Gastroesophageal sphincter (tissue), 4 donors: ENCODE results near the gene THRB. TPM values are rescaled to one million over a fixed set of nuclear protein-coding genes. Genes with fewer than 3 reads are reported as not detected.

ENCODE experiments used
- ATAC-seq: fragments of 150-250 bp; one replicate; pipeline ENCODE4 v1.9.1; 2016; ENCODE audit warnings: mild to moderate bottlenecking, moderate library complexity
- H3K27ac ChIP-seq, 4 donors: fragments of 200-600 bp; sonication (generic) in 3 of 4; 1 replicate in 3 of 4; 2 replicates in 1 of 4; pipeline ENCODE4 v1.5.1; 2016 to 2019
- H3K27me3 ChIP-seq: fragments of 200-600 bp; sonication (generic); one replicate; pipeline ENCODE4 v1.5.1; 2019
- H3K36me3 ChIP-seq, 2 donors: fragments of 200-600 bp; sonication (generic); one replicate each; pipeline ENCODE4 v1.5.1; 2019; ENCODE audit warnings: control low read depth in 1 of 2
- H3K4me1 ChIP-seq, 3 donors: fragments of 200-600 bp; sonication (generic); 1 replicate in 2 of 3; 2 replicates in 1 of 3; pipeline ENCODE4 v1.5.1; 2016 to 2019; ENCODE audit warnings: control low read depth in 2 of 3
- H3K4me3 ChIP-seq, 2 donors: fragments of 200-600 bp; sonication (generic); one replicate each; pipeline ENCODE4 v1.5.1; 2019; ENCODE audit warnings: mild to moderate bottlenecking in 1 of 2, moderate library complexity in 1 of 2
- H3K9me3 ChIP-seq, 3 donors: fragments of 200-600 bp; sonication (generic); one replicate each; pipeline ENCODE4 v1.5.1; 2017 to 2019; ENCODE audit warnings: control low read depth in 2 of 3
- CTCF ChIP-seq, 4 experiments: fragments of 200-600 bp in 2 of 4; fragments of 450-650 bp in 2 of 4; sonication (generic) in 1 of 4; IDR thresholded peaks; one replicate each; pipeline ENCODE4 v1.5.1; 2017 to 2019; ENCODE audit warnings: antibody characterized with exemption in 4 of 4, mild to moderate bottlenecking in 2 of 4, moderate library complexity in 2 of 4
- EP300 ChIP-seq: sonication (generic); formaldehyde crosslinking; IDR thresholded peaks from one replicate; pipeline ENCODE4 v1.6.1; 2017; ENCODE audit warnings: antibody characterized with exemption, mild to moderate bottlenecking
- POLR2A ChIP-seq, 2 donors: fragments of 450-650 bp; IDR thresholded peaks; one replicate each; pipeline ENCODE4 v1.6.1; 2017; ENCODE audit warnings: antibody characterized with exemption in 2 of 2, mild to moderate bottlenecking in 2 of 2, moderate library complexity in 1 of 2
- POLR2AphosphoS5 ChIP-seq: sonication (generic); formaldehyde crosslinking; IDR thresholded peaks from one replicate; pipeline ENCODE4 v1.6.1; 2017; ENCODE audit warnings: antibody characterized with exemption
- WGBS, 2 donors: methylation state at CpG; one replicate each; pipeline ENCODE4 v1.1.5; 2018; ENCODE audit warnings: low coverage in 1 of 2; 5-methylcytosine and 5-hydroxymethylcytosine counted together
- total RNA-seq, 4 donors: library from RNA; depleted of rRNA; stranded (reverse); fragments of >200 nt; gene quantifications; one replicate each; pipeline ENCODE4 v1.1.0, GENCODE V29; 2016

THRB gene
- total RNA-seq, 4 donors from 2014 or later, result 42.5 to 61.9 (median 55.8) TPM

GRCh38 chr3:24336101-24336500 is 158.5 kb downstream of the THRB start:
- no peak for TF ChIP-seq POLR2A (IDR thresholded peaks at IDR 0.05)
- no peak for TF ChIP-seq EP300
- TF ChIP-seq CTCF (IDR thresholded peaks at IDR 0.05), result no peak
- no peak for TF ChIP-seq POLR2AphosphoS5
- Histone ChIP-seq H3K4me3 (no peak overlapping the region), H3K27ac (no peak overlapping the region), H3K4me1 (peaks cover 4 to 36% (median 7%) of the 10 kb centered on the region in 3 donors), H3K9me3 (no peaks in the 10 kb centered on the region), H3K36me3 (peaks cover 0 to 27% of the 10 kb centered on the region in 2 donors), H3K27me3 (no peaks in the 10 kb centered on the region)
- WGBS, 2 donors, result 65 to 66% methylated on average over 2 to 3 of the region's 3 CpGs
- no peak for ATAC-seq

GRCh38 chr3:24332092-24332491 is 162.6 kb downstream of the THRB start:
- peaks cover 0 to 2% (median 0%) of the 10 kb centered on the region in 3 donors for H3K4me1 ChIP-seq
- H3K9me3 ChIP-seq, result no peaks in the 10 kb centered on the region
- H3K4me3 ChIP-seq, result no peak overlapping the region
- H3K36me3 ChIP-seq, result peaks cover 0 to 34% of the 10 kb centered on the region in 2 donors
- no peaks in the 10 kb centered on the region for H3K27me3 ChIP-seq
- no peak for ATAC-seq
- no peak overlapping the region for H3K27ac ChIP-seq
- 87 to 96% methylated on average over 3 of the region's 3 CpGs for WGBS, 2 donors
- TF ChIP-seq POLR2A (IDR thresholded peaks at IDR 0.05) (no peak), EP300 (no peak), POLR2AphosphoS5 (no peak), CTCF (IDR thresholded peaks at IDR 0.05) (no peak)

- no peak overlapping the region for H3K27ac ChIP-seq
- peaks cover 0 to 4% of the 10 kb centered on the region in 2 donors for H3K36me3 ChIP-seq
- no peaks in the 10 kb centered on the region for H3K27me3 ChIP-seq
- H3K9me3 ChIP-seq, result no peaks in the 10 kb centered on the region
- no peak overlapping the region for H3K4me3 ChIP-seq
- no peaks in the 10 kb centered on the region for H3K4me1 ChIP-seq
- TF ChIP-seq POLR2A (IDR thresholded peaks at IDR 0.05) (no peak), EP300 (no peak), POLR2AphosphoS5 (no peak), CTCF (IDR thresholded peaks at IDR 0.05) (no peak)
- ATAC-seq, result no peak
These were observed 171.4 kb downstream of the THRB start for GRCh38 chr3:24323272-24323671.

GRCh38 chr3:24320601-24321000 is 174.0 kb downstream of the THRB start:
- no peak overlapping the region for H3K27ac ChIP-seq
- H3K4me1 ChIP-seq, result peaks cover 0 to 10% (median 0%) of the 10 kb centered on the region in 3 donors
- no peak for TF ChIP-seq CTCF (IDR thresholded peaks at IDR 0.05)
- TF ChIP-seq EP300, result no peak
- no peak for TF ChIP-seq POLR2A (IDR thresholded peaks at IDR 0.05)
- no peak for TF ChIP-seq POLR2AphosphoS5
- H3K27me3 ChIP-seq, result no peaks in the 10 kb centered on the region
- no peak for ATAC-seq
- no peak overlapping the region for H3K4me3 ChIP-seq
- H3K9me3 ChIP-seq, result no peaks in the 10 kb centered on the region
- H3K36me3 ChIP-seq, result peaks cover 0 to 18% of the 10 kb centered on the region in 2 donors

- ATAC-seq, result no peak
- Histone ChIP-seq H3K4me3 (no peak overlapping the region), H3K4me1 (peaks cover 0 to 10% (median 0%) of the 10 kb centered on the region in 3 donors), H3K36me3 (peaks cover 0 to 28% of the 10 kb centered on the region in 2 donors), H3K9me3 (no peaks in the 10 kb centered on the region), H3K27me3 (no peaks in the 10 kb centered on the region), H3K27ac (no peak overlapping the region)
- TF ChIP-seq POLR2A (IDR thresholded peaks at IDR 0.05) (no peak), EP300 (no peak), CTCF (IDR thresholded peaks at IDR 0.05) (no peak), POLR2AphosphoS5 (no peak)
- 76 to 100% methylated on average over 1 of the region's 1 CpG for WGBS, 2 donors
These were observed 175.9 kb downstream of the THRB start for GRCh38 chr3:24318677-24319287.
